Articular chondrocyte of knee joint (primary cell): ENCODE results near the gene WDR27. TPM values are rescaled to one million over a fixed set of nuclear protein-coding genes. Genes with fewer than 3 reads are reported as not detected.

Source experiments
- total RNA-seq: library from RNA; depleted of rRNA; stranded (reverse); fragments of >200 nt; gene quantifications from 2 replicates; pipeline ENCODE4 v1.2.3, GENCODE V29; 2012

The WDR27 gene
- total RNA-seq = 25.2 and 28.5 TPM in 2 replicates

DNA sequence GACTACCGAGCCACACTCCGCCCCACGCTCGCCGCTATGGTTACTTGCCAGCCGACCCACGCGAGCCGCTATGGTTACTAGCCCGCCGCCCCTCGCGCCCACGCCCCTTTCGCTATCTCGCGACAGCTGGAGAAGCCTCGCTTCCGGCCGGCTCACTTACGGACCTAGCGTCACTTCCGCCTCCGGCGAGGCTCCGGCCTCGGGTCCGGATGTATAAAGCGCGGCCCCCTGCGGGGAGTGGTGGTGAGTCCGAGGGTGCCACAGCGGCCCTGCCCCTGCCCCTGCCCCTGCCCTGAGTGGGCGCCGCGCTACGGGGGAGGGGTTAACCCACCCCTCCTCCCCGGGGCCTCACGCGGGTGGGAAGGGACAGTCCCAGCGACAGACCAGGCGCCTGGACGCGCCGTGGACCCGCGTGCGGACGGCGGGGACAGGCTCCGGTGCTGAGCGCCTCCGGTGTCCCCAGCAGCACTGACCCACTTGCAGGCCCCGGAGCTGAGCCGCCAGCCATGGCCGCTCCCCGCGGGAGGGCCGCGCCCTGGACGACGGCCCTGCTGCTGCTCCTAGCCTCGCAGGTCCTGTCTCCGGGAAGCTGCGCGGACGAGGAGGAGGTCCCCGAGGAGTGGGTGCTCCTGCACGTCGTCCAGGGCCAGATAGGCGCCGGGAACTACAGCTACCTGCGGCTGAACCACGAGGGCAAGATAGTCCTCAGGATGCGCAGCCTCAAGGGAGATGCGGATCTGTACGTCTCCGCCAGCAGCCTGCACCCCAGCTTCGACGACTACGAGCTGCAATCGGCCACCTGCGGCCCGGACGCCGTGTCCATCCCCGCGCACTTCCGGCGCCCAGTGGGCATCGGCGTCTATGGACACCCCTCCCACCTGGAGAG is at the start of gene WDR27, which contains the start of gene C6orf120:
Gene WDR27 (minus strand): TSS at position 76 of the 886 bp plus-strand sequence. CDS start 13,024 bp downstream, outside the sequence.
Gene C6orf120 (plus strand): TSS at position 173 of the 886 bp plus-strand sequence. CDS start 334 bp downstream, at position 507.

DNA sequence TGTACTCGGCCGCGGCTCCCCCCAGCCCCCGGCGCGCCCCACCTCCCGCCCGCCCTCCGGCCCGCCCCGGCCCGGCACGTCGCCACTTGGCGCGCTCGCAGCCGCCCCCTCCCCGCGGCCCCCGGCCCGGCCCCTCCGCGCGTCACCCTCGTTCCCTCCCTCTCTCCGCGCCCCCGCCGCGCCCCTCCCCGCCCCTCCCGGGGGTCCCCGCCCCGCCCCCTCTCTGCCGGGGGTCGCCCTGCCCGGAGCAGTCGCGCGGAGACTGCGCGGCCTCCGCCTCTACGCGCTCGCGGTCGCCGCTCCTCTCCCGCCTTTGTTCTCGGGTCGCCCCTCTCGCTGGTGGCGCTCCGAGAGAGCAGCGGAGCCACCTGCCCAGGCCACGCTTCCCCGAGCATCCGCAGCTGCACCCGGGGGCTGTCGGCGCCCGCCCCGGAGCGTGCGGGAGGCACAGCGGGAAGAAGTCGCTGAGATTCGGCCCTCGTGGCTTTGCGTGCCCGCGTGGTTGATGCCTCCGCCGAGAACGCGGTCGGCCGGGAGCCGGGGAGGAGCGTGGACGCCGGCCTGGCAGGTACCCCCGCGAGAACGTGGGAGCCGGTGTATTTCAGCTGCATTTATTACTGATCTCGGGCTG is 22.8 kb upstream of the WDR27 start, which contains the start of gene PHF10:
Gene PHF10 (minus strand): TSS at position 7 of the 631 bp plus-strand sequence. CDS start 569 bp downstream, outside the sequence.

Other genes with a start within 250 kb of the WDR27 start
- gene C6orf120, start 97 bp upstream of the WDR27 start, total RNA-seq = 48.7 and 52.8 TPM in 2 replicates
- 15.2 and 21.2 TPM in 2 replicates for gene PHF10, start 22.5 kb upstream of the WDR27 start, total RNA-seq
- gene DYNLT2, start 49.5 kb upstream of the WDR27 start, total RNA-seq = 1.5 and 2.1 TPM in 2 replicates
- 20.9 and 26.5 TPM in 2 replicates for gene ERMARD, start 49.6 kb upstream of the WDR27 start, total RNA-seq